ENCODE data around the gene SMG7. TPM values are rescaled to one million over a fixed set of nuclear protein-coding genes. Genes with fewer than 3 reads are reported as not detected.
A peak's percentile ranks its signal among the peaks of the same experiment; 100 is the strongest.

Gene SMG7
- total RNA-seq, 1 experiment from 2014 or later, result 54.1 TPM

GRCh38 chr1:183460596-183460995 lies 11.7 kb upstream of the SMG7 start:
- no peak overlapping the region for H3K9ac ChIP-seq (ENCODE audit: low read length)
- H4K20me1 ChIP-seq (ENCODE audit: insufficient read depth), result no peaks in the 10 kb centered on the region
- H3K27ac ChIP-seq (ENCODE audit: low read depth, low read length), result no peak overlapping the region
- H3K27me3 ChIP-seq (ENCODE audit: insufficient read depth, low read length), result no peaks in the 10 kb centered on the region
- no peaks in the 10 kb centered on the region for H3K9me2 ChIP-seq (ENCODE audit: insufficient read depth)
- no peak overlapping the region for H2AFZ ChIP-seq (ENCODE audit: low read depth, low read length, poor library complexity, severe bottlenecking)
- intact Hi-C loops (cut with micrococcal nuclease), result loop anchor here (1.0 kb wide), 1 partner anchor 21 kb away; no protein-coding TSS in a partner anchor
- BruUV-seq (replicated peaks), result no TSS peak
- no peak overlapping the region for H3K4me2 ChIP-seq (ENCODE audit: low read length)
- DNase-seq (ENCODE audit: low read depth, low spot score) (no peak), ATAC-seq (no peak)
- H3K36me3 ChIP-seq (ENCODE audit: control insufficient read depth in 1 of 2, insufficient read depth in 2 of 2, low read length in 2 of 2), result no peaks in the 10 kb centered on the region
- peaks cover 13 to 22% of the 10 kb centered on the region in 2 experiments; a peak in 3 of 4 replicates for H3K4me1 ChIP-seq (ENCODE audit: control insufficient read depth in 1 of 2, insufficient read depth in 2 of 2, low read length in 2 of 2)
- no peaks in the 10 kb centered on the region for H3K79me2 ChIP-seq (ENCODE audit: insufficient read depth, low read length)
- RAD21 ChIA-PET (ENCODE audit: low non-redundant PET in 1 of 2, low total read pairs in 2 of 2, uncharacterized antibody in 2 of 2, unreplicated experiment in 2 of 2), result no interaction called here
- CTCF ChIA-PET, result no interaction called here
- no peaks in the 10 kb centered on the region for H3K9me3 ChIP-seq (ENCODE audit: control insufficient read depth in 1 of 2, insufficient read depth in 1 of 2, low read depth in 1 of 2, low read length in 2 of 2)
- POLR2A ChIA-PET, result no interaction called here
- no peak overlapping the region for H3K4me3 ChIP-seq (replicated peaks in 1 of 2; ENCODE audit: low read depth in 1 of 2, low read length in 2 of 2)
- TF ChIP-seq ATF3 (IDR thresholded peaks at IDR 0.05) (no peak), SIN3A (IDR thresholded peaks at IDR 0.05; ENCODE audit: low read depth) (no peak), CBX3 (IDR thresholded peaks at IDR 0.05; ENCODE audit: low read depth) (no peak), POLR2AphosphoS5 (IDR thresholded peaks at IDR 0.05; ENCODE audit: low read depth, low read length) (no peak), EGR1 (IDR thresholded peaks at IDR 0.05; ENCODE audit: low read depth) (no peak), ELF1 (IDR thresholded peaks at IDR 0.05; ENCODE audit: borderline replicate concordance, low read depth) (no peak), TCF7L2 (IDR thresholded peaks at IDR 0.05; ENCODE audit: borderline replicate concordance, extremely low read depth, insufficient read depth, insufficient read length) (no peak), FOSL1 (IDR thresholded peaks at IDR 0.05; ENCODE audit: low read depth) (no peak), ZNF274 (IDR thresholded peaks at IDR 0.05; ENCODE audit: low read depth, low read length) (no peak), RAD21 (IDR thresholded peaks at IDR 0.05; ENCODE audit: low read depth) (no peak), SRF (IDR thresholded peaks at IDR 0.05; ENCODE audit: low read depth) (no peak), POLR2A (IDR thresholded peaks at IDR 0.05; ENCODE audit: borderline replicate concordance, extremely low read depth, insufficient read depth, insufficient read length) (no peak)

GRCh38 chr1:183461350-183461749 lies 10.9 kb upstream of the SMG7 start:
- intact Hi-C loops (cut with micrococcal nuclease), result no loop called here
- Histone ChIP-seq H3K9ac (ENCODE audit: low read length) (no peak overlapping the region), H3K36me3 (ENCODE audit: control insufficient read depth in 1 of 2, insufficient read depth in 2 of 2, low read length in 2 of 2) (no peaks in the 10 kb centered on the region), H3K27me3 (ENCODE audit: insufficient read depth, low read length) (no peaks in the 10 kb centered on the region), H3K4me1 (ENCODE audit: control insufficient read depth in 1 of 2, insufficient read depth in 2 of 2, low read length in 2 of 2) (peaks cover 13 to 22% of the 10 kb centered on the region in 2 experiments; a peak in 3 of 4 replicates), H3K79me2 (ENCODE audit: insufficient read depth, low read length) (no peaks in the 10 kb centered on the region), H3K9me3 (ENCODE audit: control insufficient read depth in 1 of 2, insufficient read depth in 1 of 2, low read depth in 1 of 2, low read length in 2 of 2) (no peaks in the 10 kb centered on the region), H3K27ac (ENCODE audit: low read depth, low read length) (no peak overlapping the region), H2AFZ (ENCODE audit: low read depth, low read length, poor library complexity, severe bottlenecking) (peak overlapping the region; percentile 94), H3K4me2 (ENCODE audit: low read length) (peak overlapping the region; percentile 62), H4K20me1 (ENCODE audit: insufficient read depth) (no peaks in the 10 kb centered on the region), H3K9me2 (ENCODE audit: insufficient read depth) (no peaks in the 10 kb centered on the region), H3K4me3 (replicated peaks in 1 of 2; ENCODE audit: low read depth in 1 of 2, low read length in 2 of 2) (no peak overlapping the region)
- ATAC-seq (0 out of 2 replicates have a peak, but pooled peaks have one; percentile 20), DNase-seq (ENCODE audit: low read depth, low spot score) (no peak)
- ChIA-PET POLR2A (no interaction called here), CTCF (no interaction called here), RAD21 (ENCODE audit: low non-redundant PET in 1 of 2, low total read pairs in 2 of 2, uncharacterized antibody in 2 of 2, unreplicated experiment in 2 of 2) (no interaction called here)
- BruUV-seq (replicated peaks), result no TSS peak
- no peak for TF ChIP-seq ZFX (IDR thresholded peaks at IDR 0.05)
- peak; percentile 56; the same call in 1 of the 2 replicates for TF ChIP-seq SRF (IDR thresholded peaks at IDR 0.05; ENCODE audit: low read depth)
- TF ChIP-seq POLR2A (IDR thresholded peaks at IDR 0.05; ENCODE audit: borderline replicate concordance, extremely low read depth, insufficient read depth, insufficient read length), result no peak
- TF ChIP-seq EGR1 (IDR thresholded peaks at IDR 0.05; ENCODE audit: low read depth), result no peak
- TF ChIP-seq EZH2 (IDR thresholded peaks at IDR 0.05), result no peak
- TF ChIP-seq TCF7L2 (IDR thresholded peaks at IDR 0.05; ENCODE audit: borderline replicate concordance, extremely low read depth, insufficient read depth, insufficient read length), result no peak
- TF ChIP-seq CBX3 (IDR thresholded peaks at IDR 0.05; ENCODE audit: low read depth), result no peak
- TF ChIP-seq CEBPB (IDR thresholded peaks at IDR 0.05; ENCODE audit: low read depth), result peak; percentile 63
- TF ChIP-seq RAD21 (IDR thresholded peaks at IDR 0.05; ENCODE audit: low read depth), result no peak
- no peak for TF ChIP-seq ZNF274 (IDR thresholded peaks at IDR 0.05; ENCODE audit: low read depth, low read length)
- no peak for TF ChIP-seq FOSL1 (IDR thresholded peaks at IDR 0.05; ENCODE audit: low read depth)
- no peak for TF ChIP-seq YY1 (IDR thresholded peaks at IDR 0.05; ENCODE audit: extremely low read depth, insufficient replicate concordance, low read depth, low read length)
- TF ChIP-seq ELF1 (IDR thresholded peaks at IDR 0.05; ENCODE audit: borderline replicate concordance, low read depth), result no peak
- no peak for TF ChIP-seq SIN3A (IDR thresholded peaks at IDR 0.05; ENCODE audit: low read depth)
- peak; percentile 24; the same call in 1 of the 2 replicates for TF ChIP-seq MAX (IDR thresholded peaks at IDR 0.05)
- TF ChIP-seq POLR2AphosphoS5 (IDR thresholded peaks at IDR 0.05; ENCODE audit: low read depth, low read length), result no peak
- no peak for TF ChIP-seq EZH2phosphoT487 (IDR thresholded peaks at IDR 0.05; ENCODE audit: borderline replicate concordance)
- TF ChIP-seq CTCF (IDR thresholded peaks at IDR 0.05 in 2 of 3, conservative IDR thresholded peaks at IDR 0.05 in 1 of 3; ENCODE audit: borderline replicate concordance in 1 of 3, insufficient read depth in 1 of 3, low read depth in 2 of 3, low read length in 2 of 3), result no peak
